Occipital lobe (tissue), 3 donors: ENCODE data around the gene SIKE1. TPM values are rescaled to one million over a fixed set of nuclear protein-coding genes. Genes with fewer than 3 reads are reported as not detected.
"Not testable (repeated sequence)": the region's sequence is repeated elsewhere in the genome, so short reads cannot be mapped to it uniquely, and the experiment has no call there.

Experiments
- DNase-seq: peaks from one replicate; lab custom pipeline; 2025; lab: John Stamatoyannopoulos, UW
- small RNA-seq: library from RNA; depleted of rRNA; stranded (forward); fragments of <200 nt; gene quantifications from one replicate; pipeline ENCODE3, GENCODE V24; 2014
- total RNA-seq: library from RNA; depleted of rRNA; stranded (reverse); fragments of >200 nt; gene quantifications from one replicate; pipeline ENCODE4 v1.2.3, GENCODE V29; 2014

The SIKE1 gene
- total RNA-seq, 1 donor from 2014 or later: 93.9 TPM

GRCh38 chr1:114755006-114755931, 25.2 kb downstream of the SIKE1 start:
- no peak for DNase-seq

GRCh38 chr1:114753702-114754101, 26.8 kb downstream of the SIKE1 start:
- not testable (repeated sequence) for DNase-seq

GRCh38 chr1:114753143-114753542, 27.3 kb downstream of the SIKE1 start:
- no peak for DNase-seq

GRCh38 chr1:114750780-114751179, 29.7 kb downstream of the SIKE1 start:
- DNase-seq: no peak

GRCh38 chr1:114749835-114750234, 30.6 kb downstream of the SIKE1 start:
- no peak for DNase-seq

DNA sequence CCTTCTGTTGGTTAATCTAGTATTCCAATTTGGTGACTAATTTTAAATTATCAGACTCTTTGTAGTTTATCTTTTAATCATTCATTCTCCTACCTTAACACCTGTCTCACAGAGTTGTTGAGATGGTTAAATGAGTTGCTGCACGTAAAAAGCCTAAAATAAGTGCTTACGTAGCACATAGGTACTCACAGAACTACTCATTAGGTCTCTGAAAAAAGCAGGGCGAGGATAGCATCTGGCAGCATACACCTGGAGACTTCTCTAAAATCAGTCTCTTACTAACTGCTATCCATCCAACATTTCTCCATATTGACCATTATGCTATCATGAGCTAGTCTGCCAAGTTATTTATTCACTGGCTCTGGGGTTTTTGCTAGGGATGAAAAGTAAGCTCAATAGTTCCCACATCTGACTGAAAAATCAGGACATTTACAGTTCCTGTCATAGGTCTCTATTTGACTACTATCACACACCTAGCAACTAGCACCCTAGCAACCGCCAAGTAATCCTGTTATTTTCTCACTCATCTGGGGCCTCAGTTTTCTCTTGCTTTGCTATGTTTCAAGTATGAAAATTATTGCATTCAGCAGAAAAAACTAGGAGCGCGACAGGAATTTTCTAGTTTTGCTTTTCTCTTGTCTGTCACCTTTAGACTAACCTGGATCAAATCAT, 33.9 kb downstream of the SIKE1 start:
- no peak for DNase-seq

DNA sequence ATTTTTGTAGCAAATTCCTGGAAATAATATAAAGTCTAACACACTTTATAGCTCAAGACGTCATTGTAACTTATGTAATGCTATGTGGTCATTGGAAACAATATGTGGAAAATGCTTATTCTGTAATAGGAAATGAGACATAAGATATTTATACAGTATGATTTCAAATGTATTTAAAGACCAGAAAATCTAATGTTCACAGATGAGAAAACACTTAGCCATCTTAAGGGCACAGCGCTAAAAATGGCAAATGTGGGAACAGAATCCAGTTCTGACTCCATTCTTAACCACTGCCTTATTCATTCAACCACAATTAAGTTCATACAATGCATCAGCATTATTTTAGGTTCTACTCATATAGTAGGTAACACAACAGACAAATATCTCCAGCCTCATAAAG, 35.2 kb downstream of the SIKE1 start:
- DNase-seq: no peak

DNA sequence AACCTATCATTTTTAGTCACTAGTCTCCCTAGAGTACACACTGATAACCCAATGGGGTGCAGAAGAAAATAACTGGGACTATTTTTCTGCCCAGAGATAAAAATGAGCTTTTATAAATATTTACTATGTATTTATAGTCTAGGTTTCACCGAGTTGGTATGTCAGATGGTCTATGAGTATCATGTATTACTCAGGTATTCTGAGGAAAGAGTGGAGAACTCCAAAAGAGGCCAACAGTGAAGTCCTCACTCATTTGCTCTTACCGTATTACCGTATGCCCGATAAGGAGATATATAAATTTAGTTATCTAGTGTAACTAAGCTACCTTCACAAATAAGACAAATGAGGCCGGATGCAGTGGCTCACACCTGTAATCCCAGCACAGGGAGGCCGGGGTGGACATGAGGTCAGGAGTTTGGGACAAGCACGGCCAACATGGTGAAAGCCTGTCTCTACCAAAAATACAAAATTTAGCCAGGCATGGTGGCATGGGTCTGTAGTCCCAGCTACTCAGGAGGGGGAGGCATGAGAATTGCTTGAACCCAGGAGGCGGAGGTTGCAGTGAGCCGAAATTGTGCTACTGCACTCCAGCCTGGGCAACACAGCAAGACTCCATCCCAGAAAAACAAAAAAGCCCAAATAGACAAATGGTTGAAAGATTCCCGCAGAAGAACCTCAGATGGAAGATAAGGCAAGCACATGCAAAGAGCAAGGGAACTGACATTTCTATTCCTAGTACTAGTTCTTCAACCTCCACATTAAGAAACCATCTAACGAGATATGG, 38.3 kb downstream of the SIKE1 start:
- no peak for DNase-seq

DNA sequence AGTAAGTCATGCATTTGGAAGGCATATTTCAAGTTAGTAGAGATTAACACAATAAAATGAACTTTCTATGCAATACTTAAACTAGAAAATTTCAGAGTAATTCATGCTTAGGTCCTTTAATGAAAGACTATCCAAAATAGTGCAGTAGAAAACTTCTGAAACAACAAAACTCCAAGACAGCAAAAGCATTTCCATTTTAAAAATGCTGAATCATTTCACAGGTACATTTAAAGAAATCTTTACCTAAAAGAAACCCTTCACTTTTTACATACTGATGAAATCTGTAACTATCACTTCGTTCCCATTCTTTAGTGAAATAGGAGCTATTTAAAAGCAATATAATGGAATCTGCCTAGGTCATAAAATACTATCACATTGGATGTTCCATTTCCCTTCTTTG, 40.2 kb downstream of the SIKE1 start:
- no peak for DNase-seq

GRCh38 chr1:114737314-114737849, 43.1 kb downstream of the SIKE1 start:
- DNase-seq: no peak

DNA sequence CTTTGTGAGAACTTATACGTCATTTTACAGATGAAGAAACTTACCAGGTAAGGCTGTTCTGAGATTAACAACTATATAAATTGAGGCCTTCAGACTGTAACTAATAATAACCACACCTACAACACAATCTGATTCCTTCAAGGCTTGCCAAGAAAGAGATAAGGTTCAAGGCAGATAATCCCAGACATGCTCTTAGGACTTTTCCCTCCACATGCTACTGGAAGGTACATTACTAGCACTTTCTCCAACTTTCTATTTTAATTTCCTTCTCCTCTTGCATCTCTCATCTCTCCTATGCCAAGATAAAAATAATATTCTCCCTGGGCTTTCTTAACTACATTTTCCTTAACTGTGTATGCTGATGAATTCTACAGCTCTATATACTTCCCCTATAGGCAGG, 45.0 kb downstream of the SIKE1 start:
- DNase-seq: no peak

DNA sequence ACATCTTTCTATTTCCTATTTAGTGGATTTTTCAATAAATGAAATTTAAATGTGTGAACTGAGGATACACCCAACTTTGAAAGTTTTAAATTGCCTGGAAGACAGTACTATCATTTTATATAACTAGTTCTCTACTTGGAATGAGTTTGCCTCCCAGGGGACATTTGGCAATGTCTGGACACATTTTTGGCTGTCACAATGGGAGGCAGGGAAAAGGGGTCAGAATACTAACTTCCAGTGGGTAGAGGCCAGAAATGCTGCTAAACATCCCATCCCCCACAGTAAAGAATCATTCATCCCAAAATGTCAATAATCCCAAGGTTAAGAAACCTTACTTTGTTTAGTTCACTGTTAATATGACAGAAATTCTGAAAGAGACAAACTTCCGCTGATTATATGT, 50.7 kb downstream of the SIKE1 start:
- DNase-seq: no peak

DNA sequence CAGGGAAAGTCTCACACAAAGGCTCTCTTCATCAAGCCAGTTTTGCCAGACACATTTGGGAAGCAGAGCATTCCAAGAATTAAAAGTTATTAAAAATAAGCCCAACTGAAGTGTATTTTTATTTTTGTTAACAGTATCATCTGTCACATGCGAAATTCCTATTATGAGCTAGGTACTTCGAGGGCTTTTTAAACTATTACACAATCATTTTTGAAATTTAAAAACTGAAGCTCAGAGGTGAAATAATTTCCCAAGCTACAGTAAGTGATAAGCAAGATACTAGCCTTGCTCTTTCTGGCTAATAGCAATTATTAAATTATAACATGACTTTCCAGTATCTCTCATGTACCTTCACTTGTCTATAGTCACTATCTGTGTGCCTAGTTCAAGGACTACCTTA, 51.9 kb downstream of the SIKE1 start:
- no peak for DNase-seq

GRCh38 chr1:114725230-114725629, 55.3 kb downstream of the SIKE1 start:
- DNase-seq: no peak

- no peak for DNase-seq
Measured at GRCh38 chr1:114723915-114724314, 56.6 kb downstream of the SIKE1 start.

- DNase-seq: no peak
Measured at GRCh38 chr1:114723457-114723856, 57.0 kb downstream of the SIKE1 start.

DNA sequence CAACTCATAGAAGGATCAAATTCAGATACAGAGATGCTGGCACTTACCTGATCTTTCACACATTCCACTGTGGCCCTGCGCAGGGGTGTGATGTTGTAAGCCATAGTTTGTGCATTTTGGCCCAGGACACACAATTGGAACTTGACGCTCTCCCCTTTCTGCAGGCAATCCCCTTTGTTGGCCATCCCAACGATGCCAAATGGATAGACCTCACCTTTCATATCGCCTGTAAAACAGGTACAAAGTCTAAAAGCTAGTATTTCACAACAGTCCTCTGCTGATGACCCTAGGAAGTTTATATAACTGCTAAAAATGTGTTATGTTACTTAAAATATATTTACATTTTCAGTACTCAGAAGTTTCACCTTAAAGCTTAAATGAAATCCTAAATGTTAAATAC, 60.0 kb downstream of the SIKE1 start:
- no peak for DNase-seq

Small RNA genes lying within 50 kb of the gene (small RNA-seq; reads per million reads assigned to genes)
- 0.17 reads per million for gene RNY1P13

Other genes with a start within 250 kb of the SIKE1 start
- 48.4 TPM for gene BCAS2, start 199.1 kb downstream of the SIKE1 start, total RNA-seq
- gene DENND2C, start 110.6 kb downstream of the SIKE1 start, total RNA-seq: 1.6 TPM
- gene AMPD1, start 85.1 kb downstream of the SIKE1 start, total RNA-seq: not detected
- gene NRAS, start 63.9 kb downstream of the SIKE1 start, total RNA-seq: 68.0 TPM
- 794 TPM for gene CSDE1, start 22.7 kb downstream of the SIKE1 start, total RNA-seq
- not detected for gene SYCP1, start 74.2 kb upstream of the SIKE1 start, total RNA-seq
- not detected for gene TSHB, start 249.1 kb upstream of the SIKE1 start, total RNA-seq